ENCODE data around the gene OPA3.
A peak's percentile ranks its signal among the peaks of the same experiment; 100 is the strongest.

The OPA3 gene

GRCh38 chr19:45505151-45505995 lies 79.2 kb downstream of the OPA3 start:
- no peak for DNase-seq

- DNase-seq, result no peak
Measured at GRCh38 chr19:45503909-45504308, 80.7 kb downstream of the OPA3 start.

- DNase-seq, result no peak
Measured at GRCh38 chr19:45502111-45502510, 82.5 kb downstream of the OPA3 start.

GRCh38 chr19:45501730-45502014 lies 82.9 kb downstream of the OPA3 start:
- DNase-seq, result no peak

- DNase-seq, result no peak
Measured at GRCh38 chr19:45500918-45501729, 83.5 kb downstream of the OPA3 start.

- peak in 9 of 56 donors; percentile 1 to 61 (median 9) for DNase-seq
Measured at GRCh38 chr19:45499196-45500180, 85.1 kb downstream of the OPA3 start.

- peak in 8 of 56 donors; percentile 3 to 25 (median 15) for DNase-seq
Measured at GRCh38 chr19:45498411-45499195, 86.0 kb downstream of the OPA3 start, which contains the start of gene PPM1N. PPM1N (plus strand) TSS chr19:45498443; CDS start chr19:45498473, 30 bp downstream.

- no peak for DNase-seq
Measured at GRCh38 chr19:45497791-45498190, 86.8 kb downstream of the OPA3 start.

- peak in 10 of 56 donors; percentile 9 to 71 (median 30) for DNase-seq
Measured at GRCh38 chr19:45496349-45496953, 88.2 kb downstream of the OPA3 start.

- DNase-seq, result no peak
Measured at GRCh38 chr19:45495178-45495577, 89.4 kb downstream of the OPA3 start.

GRCh38 chr19:45494261-45494916 lies 90.2 kb downstream of the OPA3 start:
- no peak for DNase-seq

GRCh38 chr19:45492627-45493470 lies 91.8 kb downstream of the OPA3 start:
- DNase-seq, result peak in 3 of 56 donors; percentile 18 to 34 (median 21)

GRCh38 chr19:45492137-45492626 lies 92.4 kb downstream of the OPA3 start:
- no peak for DNase-seq

GRCh38 chr19:45489216-45489855 lies 95.3 kb downstream of the OPA3 start:
- no peak for DNase-seq

- no peak for DNase-seq
Measured at GRCh38 chr19:45488708-45489107, 95.9 kb downstream of the OPA3 start.

- peak; percentile 72 to 98 (median 89) for DNase-seq
Measured at GRCh38 chr19:45485305-45486077, 99.1 kb downstream of the OPA3 start.

Measured in nucleus accumbens (tissue), 56 donors.